CD14-positive monocyte (primary cell): Measurements from ENCODE around the gene PCDHB7. TPM values are rescaled to one million over a fixed set of nuclear protein-coding genes. Genes with fewer than 3 reads are reported as not detected.
"Not testable (repeated sequence)": the region's sequence is repeated elsewhere in the genome, so short reads cannot be mapped to it uniquely, and the experiment has no call there.

Experiments
- DNase-seq, 3 donors: peaks; one replicate each; pipeline ENCODE4 v3.0.0-alpha.2; 2011 to 2022
- H2AFZ ChIP-seq: 2 replicates; pipeline ENCODE4 v1.6.0; 2012; ENCODE audit warnings: mild to moderate bottlenecking, low read depth, low read length, inconsistent platforms; ENCODE audit not compliant: insufficient read depth, poor library complexity, severe bottlenecking
- H3K27ac ChIP-seq, 2 donors: 1 replicate in 1 of 2; 2 replicates in 1 of 2; pipeline ENCODE4 v1.5.1; 2012 to 2013; ENCODE audit warnings: low read length in 2 of 2, control low read depth in 1 of 2, inconsistent platforms in 1 of 2, low read depth in 1 of 2, mild to moderate bottlenecking in 1 of 2
- H3K27me3 ChIP-seq, 2 donors: one replicate each; pipeline versions ENCODE4 v1.6.0 to v1.6.1; 2011 to 2013; ENCODE audit warnings: low read length in 2 of 2; ENCODE audit not compliant: control insufficient read depth in 2 of 2, insufficient read depth in 2 of 2
- H3K36me3 ChIP-seq, 2 donors: replicated peaks in 1 of 2; 1 replicate in 1 of 2; 2 replicates in 1 of 2; pipeline versions ENCODE4 v1.5.1 to v1.6.1; 2012 to 2013; ENCODE audit warnings: low read length in 2 of 2, control low read depth in 1 of 2, inconsistent platforms in 1 of 2, mild to moderate bottlenecking in 1 of 2; ENCODE audit not compliant: insufficient read depth in 2 of 2, control insufficient read depth in 1 of 2
- H3K4me1 ChIP-seq, 2 donors: 1 replicate in 1 of 2; 2 replicates in 1 of 2; pipeline versions ENCODE4 v1.5.1 to v1.6.1; 2012 to 2013; ENCODE audit warnings: low read length in 2 of 2, control low read depth in 1 of 2, inconsistent platforms in 1 of 2, mild to moderate bottlenecking in 1 of 2, moderate library complexity in 1 of 2; ENCODE audit not compliant: insufficient read depth in 2 of 2, control insufficient read depth in 1 of 2
- H3K4me2 ChIP-seq: replicated peaks from 2 replicates; pipeline ENCODE3; 2012; ENCODE audit warnings: low read length, moderate library complexity, mild to moderate bottlenecking; ENCODE audit not compliant: poor library complexity, severe bottlenecking; ENCODE audit errors: extremely low read depth
- H3K4me3 ChIP-seq, 3 experiments: fragments of 200-600 bp in 1 of 3; sonication (generic) in 1 of 3; replicated peaks in 1 of 3; 1 replicate in 2 of 3; 2 replicates in 1 of 3; pipeline ENCODE4 v1.5.1; 2011 to 2013; ENCODE audit warnings: low read length in 3 of 3, mild to moderate bottlenecking in 3 of 3, control low read depth in 2 of 3, low read depth in 2 of 3, inconsistent platforms in 1 of 3, moderate library complexity in 1 of 3
- H3K79me2 ChIP-seq: 2 replicates; pipeline ENCODE4 v1.6.0; 2012; ENCODE audit warnings: mild to moderate bottlenecking, control low read depth, inconsistent platforms, low read length, moderate library complexity; ENCODE audit not compliant: insufficient read depth
- H3K9ac ChIP-seq: 2 replicates; pipeline ENCODE4 v1.6.0; 2017; ENCODE audit warnings: low read length, mild to moderate bottlenecking; ENCODE audit not compliant: insufficient read depth, poor library complexity, severe bottlenecking
- H3K9me3 ChIP-seq, 2 donors: replicated peaks in 1 of 2; 1 replicate in 1 of 2; 2 replicates in 1 of 2; pipeline versions ENCODE4 v1.5.1 to v1.6.1; 2012 to 2013; ENCODE audit warnings: low read length in 2 of 2, control low read depth in 1 of 2; ENCODE audit not compliant: control insufficient read depth in 1 of 2, insufficient read depth in 1 of 2
- H4K20me1 ChIP-seq: 2 replicates; pipeline ENCODE4 v1.6.0; 2012; ENCODE audit warnings: mild to moderate bottlenecking, low read length, control low read depth, moderate library complexity; ENCODE audit not compliant: insufficient read depth
- H3K27ac Mint-ChIP-seq, 7 donors: one replicate each; pipeline ENCODE4 v1.8.0; 2020; ENCODE audit warnings: mild to moderate bottlenecking in 7 of 7, mixed read lengths in 7 of 7, moderate library complexity in 6 of 7, inconsistent platforms in 2 of 7
- H3K27me3 Mint-ChIP-seq, 3 donors: one replicate each; pipeline ENCODE4 v1.8.0; 2021 to 2022; ENCODE audit warnings: low read depth in 3 of 3, mild to moderate bottlenecking in 3 of 3, mixed read lengths in 3 of 3, moderate library complexity in 3 of 3, inconsistent platforms in 1 of 3
- H3K36me3 Mint-ChIP-seq, 2 donors: one replicate each; pipeline ENCODE4 v1.8.0; 2020; ENCODE audit warnings: mixed read lengths in 2 of 2, inconsistent platforms in 1 of 2, mild to moderate bottlenecking in 1 of 2
- H3K4me1 Mint-ChIP-seq: one replicate; pipeline ENCODE4 v1.8.0; 2020; ENCODE audit warnings: mild to moderate bottlenecking, mixed read lengths
- H3K4me3 Mint-ChIP-seq, 2 donors: one replicate each; pipeline ENCODE4 v1.8.0; 2020; ENCODE audit warnings: mild to moderate bottlenecking in 2 of 2, mixed read lengths in 2 of 2, moderate library complexity in 1 of 2
- H3K9me3 Mint-ChIP-seq, 7 donors: one replicate each; pipeline ENCODE4 v1.8.0; 2020 to 2022; ENCODE audit warnings: mixed read lengths in 7 of 7, mild to moderate bottlenecking in 6 of 7, moderate library complexity in 6 of 7, inconsistent platforms in 2 of 7
- WGBS: methylation state at CpG from one replicate; pipeline ENCODE4 v1.1.5; 2013; ENCODE audit warnings: missing lambda C conversion rate; ENCODE audit not compliant: insufficient coverage; 5-methylcytosine and 5-hydroxymethylcytosine counted together
- intact Hi-C, 2 donors: fragments of 100-400 bp; cut with micrococcal nuclease; formaldehyde crosslinking; loops; one replicate each; pipeline versions ENCODE4 v1.15.0 to v1.15.1; 2023
- polyA plus RNA-seq, 3 donors: library from polyadenylated mRNA; depleted of rRNA in 1 of 3; unstranded in 2 of 3; stranded (reverse) in 1 of 3; fragments of 300-500 nt in 2 of 3; fragments of >200 nt in 1 of 3; fragmentation: Illumina TruSeq in 2 of 3; gene quantifications; 1 replicate in 2 of 3; 2 replicates in 1 of 3; pipeline ENCODE4 v1.2.3, GENCODE V29; 2012 to 2021
- TF ChIP-seq, protein P1 (sequence below): fragments of 200-600 bp; IDR thresholded peaks from one replicate; pipeline ENCODE4 v1.8.0; 2022; ENCODE audit warnings: antibody characterized with exemption, mild to moderate bottlenecking

The PCDHB7 gene
- polyA plus RNA-seq, 3 donors: not detected

DNA sequence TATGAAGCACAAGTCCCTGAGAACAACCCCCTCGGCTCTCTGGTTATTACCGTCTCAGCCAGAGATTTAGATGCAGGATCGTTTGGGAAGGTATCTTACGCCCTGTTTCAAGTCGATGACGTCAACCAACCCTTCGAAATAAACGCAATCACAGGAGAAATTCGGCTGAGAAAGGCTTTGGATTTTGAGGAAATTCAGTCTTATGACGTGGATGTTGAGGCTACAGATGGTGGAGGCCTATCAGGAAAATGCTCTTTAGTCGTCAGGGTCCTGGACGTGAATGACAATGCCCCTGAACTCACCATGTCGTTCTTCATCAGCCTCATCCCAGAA is 21.5 kb upstream of the PCDHB7 start:
- Histone ChIP-seq H3K36me3 (no peaks in the 10 kb centered on the region), H2AFZ (no peak overlapping the region), H3K4me3 (no peak overlapping the region), H3K4me1 (no peaks in the 10 kb centered on the region), H3K4me2 (no peak overlapping the region), H3K27ac (no peak overlapping the region), H3K27me3 (no peaks in the 10 kb centered on the region), H3K79me2 (no peaks in the 10 kb centered on the region), H4K20me1 (no peaks in the 10 kb centered on the region), H3K9me3 (peaks cover 36 to 47% of the 10 kb centered on the region in 2 donors), H3K9ac (no peak overlapping the region)
- WGBS: 42% methylated on average over 5 of the region's 13 CpGs
- no peak overlapping the region for H3K27ac Mint-ChIP-seq
- no peaks in the 10 kb centered on the region for H3K36me3 Mint-ChIP-seq
- H3K4me3 Mint-ChIP-seq: no peak overlapping the region
- H3K27me3 Mint-ChIP-seq: peaks cover 2 to 21% (median 17%) of the 10 kb centered on the region in 3 donors
- no peak for DNase-seq
- intact Hi-C loops: no loop called here
- H3K9me3 Mint-ChIP-seq: peaks cover 27 to 47% (median 39%) of the 10 kb centered on the region in 7 donors
- H3K4me1 Mint-ChIP-seq: no peaks in the 10 kb centered on the region
- TF ChIP-seq, protein P1, sequence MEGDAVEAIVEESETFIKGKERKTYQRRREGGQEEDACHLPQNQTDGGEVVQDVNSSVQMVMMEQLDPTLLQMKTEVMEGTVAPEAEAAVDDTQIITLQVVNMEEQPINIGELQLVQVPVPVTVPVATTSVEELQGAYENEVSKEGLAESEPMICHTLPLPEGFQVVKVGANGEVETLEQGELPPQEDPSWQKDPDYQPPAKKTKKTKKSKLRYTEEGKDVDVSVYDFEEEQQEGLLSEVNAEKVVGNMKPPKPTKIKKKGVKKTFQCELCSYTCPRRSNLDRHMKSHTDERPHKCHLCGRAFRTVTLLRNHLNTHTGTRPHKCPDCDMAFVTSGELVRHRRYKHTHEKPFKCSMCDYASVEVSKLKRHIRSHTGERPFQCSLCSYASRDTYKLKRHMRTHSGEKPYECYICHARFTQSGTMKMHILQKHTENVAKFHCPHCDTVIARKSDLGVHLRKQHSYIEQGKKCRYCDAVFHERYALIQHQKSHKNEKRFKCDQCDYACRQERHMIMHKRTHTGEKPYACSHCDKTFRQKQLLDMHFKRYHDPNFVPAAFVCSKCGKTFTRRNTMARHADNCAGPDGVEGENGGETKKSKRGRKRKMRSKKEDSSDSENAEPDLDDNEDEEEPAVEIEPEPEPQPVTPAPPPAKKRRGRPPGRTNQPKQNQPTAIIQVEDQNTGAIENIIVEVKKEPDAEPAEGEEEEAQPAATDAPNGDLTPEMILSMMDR: no peak

DNA sequence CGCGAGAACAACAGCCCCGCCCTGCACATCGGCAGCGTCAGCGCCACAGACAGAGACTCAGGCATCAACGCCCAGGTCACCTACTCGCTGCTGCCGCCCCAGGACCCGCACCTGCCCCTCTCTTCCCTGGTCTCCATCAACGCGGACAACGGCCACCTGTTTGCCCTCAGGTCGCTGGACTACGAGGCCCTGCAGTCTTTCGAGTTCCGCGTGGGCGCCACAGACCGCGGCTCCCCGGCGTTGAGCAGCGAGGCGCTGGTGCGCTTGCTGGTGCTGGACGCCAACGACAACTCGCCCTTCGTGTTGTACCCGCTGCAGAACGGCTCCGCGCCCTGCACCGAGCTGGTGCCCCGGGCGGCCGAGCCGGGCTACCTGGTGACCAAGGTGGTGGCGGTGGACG is 20.8 kb upstream of the PCDHB7 start:
- H3K79me2 ChIP-seq, H3K4me2 ChIP-seq, H3K4me1 Mint-ChIP-seq, intact Hi-C loops, H3K27me3 ChIP-seq, H3K27ac ChIP-seq, H4K20me1 ChIP-seq, H3K9ac ChIP-seq, H3K36me3 Mint-ChIP-seq, H3K4me1 ChIP-seq, H2AFZ ChIP-seq, DNase-seq, H3K36me3 ChIP-seq, H3K27ac Mint-ChIP-seq, H3K4me3 ChIP-seq: not testable (repeated sequence)
- H3K4me3 Mint-ChIP-seq: peak overlapping the region in 1 of 2 donors; percentile 8
- peaks cover 43 to 54% of the 10 kb centered on the region in 2 donors for H3K9me3 ChIP-seq
- H3K9me3 Mint-ChIP-seq: peaks cover 31 to 54% (median 46%) of the 10 kb centered on the region in 7 donors
- 33% methylated on average over 20 of the region's 41 CpGs for WGBS
- peaks cover 4 to 25% (median 19%) of the 10 kb centered on the region in 3 donors for H3K27me3 Mint-ChIP-seq

- H3K36me3 ChIP-seq, H3K4me3 ChIP-seq, H3K79me2 ChIP-seq, H3K4me2 ChIP-seq, H4K20me1 ChIP-seq, H2AFZ ChIP-seq, H3K36me3 Mint-ChIP-seq, H3K4me1 ChIP-seq, H3K27ac ChIP-seq, H3K9ac ChIP-seq, DNase-seq, H3K27me3 ChIP-seq, intact Hi-C loops, H3K27ac Mint-ChIP-seq, H3K4me1 Mint-ChIP-seq, H3K4me3 Mint-ChIP-seq: not testable (repeated sequence)
- peaks cover 4 to 27% (median 22%) of the 10 kb centered on the region in 3 donors for H3K27me3 Mint-ChIP-seq
- H3K9me3 Mint-ChIP-seq: peaks cover 36 to 59% (median 50%) of the 10 kb centered on the region in 7 donors
- H3K9me3 ChIP-seq: peaks cover 47 to 58% of the 10 kb centered on the region in 2 donors
- 32% methylated on average over 27 of the region's 36 CpGs for WGBS
Measured at GRCh38 chr5:141152096-141152495, 20.3 kb upstream of the PCDHB7 start.
